Activated T-cell treated with anti-CD3 and anti-CD28 coated beads, Interleukin-2, amount 50 U/mL, for 1 hour (primary cell): Measurements from ENCODE around the gene MYO1E.
"Not testable (repeated sequence)": the region's sequence is repeated elsewhere in the genome, so short reads cannot be mapped to it uniquely, and the experiment has no call there.

ENCODE experiments used
- DNase-seq: peaks from one replicate; pipeline ENCODE4 v3.0.0-alpha.2; 2020

The MYO1E gene

GRCh38 chr15:59372352-59373211 lies at the start of gene MYO1E:
Gene MYO1E (minus strand): TSS chr15:59372871. CDS start chr15:59372500, 371 bp downstream.
- DNase-seq: peak; percentile 31

- no peak for DNase-seq
Measured at GRCh38 chr15:59420986-59421618, 48.4 kb upstream of the MYO1E start.

DNA sequence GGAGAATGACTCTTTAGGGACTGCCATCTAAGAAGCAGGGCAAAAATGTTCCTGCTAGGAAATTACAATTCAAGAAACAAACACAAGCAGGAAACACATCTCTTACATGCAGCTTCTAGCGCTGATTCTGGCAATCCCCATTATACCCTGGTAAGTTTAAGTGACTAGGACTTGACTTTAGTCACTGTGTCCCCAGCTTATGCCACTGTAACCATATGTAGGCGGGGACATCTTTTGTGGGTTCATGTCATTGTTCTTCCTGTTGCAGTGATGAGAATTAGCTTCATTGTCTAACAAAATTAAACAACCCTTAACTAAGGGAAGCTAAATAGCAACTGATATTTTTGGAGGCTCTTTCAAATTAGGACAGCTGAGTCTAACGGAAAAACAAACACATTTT lies 47.4 kb upstream of the MYO1E start:
- no peak for DNase-seq

GRCh38 chr15:59419170-59419569 lies 46.5 kb upstream of the MYO1E start:
- DNase-seq: no peak

DNA sequence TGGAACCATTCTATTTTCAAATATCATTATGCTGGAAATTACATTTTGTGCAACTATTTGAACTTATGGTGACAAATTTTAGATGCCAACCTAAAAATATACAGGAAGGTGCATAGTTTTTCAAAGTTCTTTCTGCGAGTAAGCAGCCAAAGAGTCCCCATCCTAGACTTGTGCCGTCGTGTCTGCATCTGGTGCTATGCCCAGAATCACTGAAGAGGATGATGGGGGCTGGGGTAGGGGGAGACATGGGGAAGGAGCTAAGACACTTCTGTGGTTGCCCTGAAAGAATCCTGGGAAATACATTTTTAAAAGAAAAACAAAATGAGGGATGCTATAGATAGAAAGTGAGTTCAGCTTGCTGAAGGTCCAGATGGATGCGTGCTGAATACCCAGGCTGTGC lies 44.1 kb upstream of the MYO1E start:
- no peak for DNase-seq

- DNase-seq: no peak
Measured at GRCh38 chr15:59413577-59413976, 40.9 kb upstream of the MYO1E start.

GRCh38 chr15:59410391-59410896 lies 37.8 kb upstream of the MYO1E start:
- DNase-seq: no peak

GRCh38 chr15:59407946-59408345 lies 35.3 kb upstream of the MYO1E start:
- DNase-seq: no peak

- no peak for DNase-seq
Measured at GRCh38 chr15:59406446-59406845, 33.8 kb upstream of the MYO1E start.

DNA sequence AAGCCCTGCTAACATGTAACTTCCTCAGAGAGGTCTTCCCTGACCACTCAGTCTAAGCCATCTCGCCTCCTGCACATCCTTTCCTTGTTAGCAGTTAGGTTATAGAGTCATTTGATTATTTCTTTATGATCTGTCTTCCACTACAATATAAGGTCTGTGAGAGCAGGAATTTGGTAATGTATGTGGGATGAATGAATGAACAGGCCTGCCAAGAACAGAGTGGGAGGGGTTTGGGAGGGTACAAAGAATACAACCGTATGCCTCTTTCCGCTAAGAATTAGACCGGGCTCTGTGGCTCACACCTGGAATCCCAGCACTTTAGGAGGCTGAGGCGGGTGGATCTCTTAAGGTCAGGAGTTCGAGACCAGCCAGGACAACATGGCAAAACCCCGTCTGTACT lies 32.4 kb upstream of the MYO1E start:
- DNase-seq: no peak

DNA sequence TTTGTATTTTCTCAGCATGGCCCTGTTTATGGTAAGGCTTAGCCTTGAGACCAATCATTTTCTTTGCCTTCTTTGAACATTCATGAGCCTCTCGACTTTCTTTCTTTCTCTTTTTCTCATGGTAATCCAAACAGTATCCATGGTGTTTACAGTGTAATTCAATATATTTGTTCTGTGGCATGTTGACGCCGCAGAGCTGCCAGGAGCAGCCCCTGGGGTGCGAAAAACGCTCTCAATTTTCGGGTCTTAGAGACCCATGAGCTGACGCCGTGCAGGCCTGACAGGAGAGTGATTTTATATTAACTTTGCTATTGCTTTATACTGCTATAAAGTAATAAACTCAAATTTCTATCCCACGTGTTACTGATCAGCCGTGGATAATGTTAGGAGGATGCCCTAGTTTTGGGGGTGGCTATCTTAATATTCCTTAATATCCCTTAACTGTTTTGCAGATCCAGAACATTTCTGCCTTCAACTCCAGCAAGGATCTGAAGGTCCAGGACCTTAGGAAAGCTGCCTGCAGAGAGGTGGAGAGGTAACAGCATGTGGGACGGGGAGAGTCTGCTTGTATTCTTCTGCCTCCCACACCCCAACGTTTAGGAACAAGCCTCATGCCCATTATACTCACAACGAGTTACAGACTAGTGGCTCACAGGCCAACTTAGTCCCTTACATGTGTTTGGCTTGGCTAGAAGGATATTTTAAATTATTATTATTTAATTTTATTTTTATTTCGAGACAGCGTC lies 29.3 kb upstream of the MYO1E start:
- no peak for DNase-seq

DNA sequence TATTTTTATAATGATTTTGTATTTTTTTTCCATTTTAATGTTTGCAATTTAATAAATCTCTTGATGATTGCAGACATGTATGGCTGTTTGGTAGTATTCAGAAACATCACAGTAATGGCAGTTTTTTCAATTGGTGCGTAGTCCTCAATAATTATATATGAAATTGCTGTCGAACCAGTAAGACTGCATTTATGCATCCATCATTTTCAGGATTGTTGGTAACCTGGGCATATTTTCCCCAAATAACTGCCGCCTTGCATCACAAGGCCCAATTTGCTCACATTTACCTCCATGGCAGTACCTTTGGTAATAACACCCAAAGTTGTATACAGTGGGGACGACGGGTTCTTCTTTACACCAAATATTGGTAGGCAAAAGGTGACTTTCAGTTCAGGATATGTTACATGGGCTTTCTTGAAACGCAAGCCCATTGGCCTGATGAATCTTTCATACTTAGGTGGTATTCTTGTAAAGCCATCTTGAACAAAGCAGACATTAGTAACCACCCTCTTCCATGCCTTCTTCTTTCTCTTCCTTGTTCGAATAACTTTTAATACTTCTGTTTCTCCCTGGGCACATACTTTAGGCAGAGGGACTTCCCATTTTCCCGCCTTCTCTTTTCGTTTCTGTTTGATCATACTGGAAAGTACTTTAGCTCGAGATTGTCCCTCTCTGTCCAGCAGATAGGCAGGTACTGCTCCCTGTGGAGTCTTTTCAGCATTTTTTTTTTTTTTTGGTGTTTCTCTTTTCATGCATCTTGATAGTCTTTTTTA lies 28.6 kb upstream of the MYO1E start:
- DNase-seq: not testable (repeated sequence)

DNA sequence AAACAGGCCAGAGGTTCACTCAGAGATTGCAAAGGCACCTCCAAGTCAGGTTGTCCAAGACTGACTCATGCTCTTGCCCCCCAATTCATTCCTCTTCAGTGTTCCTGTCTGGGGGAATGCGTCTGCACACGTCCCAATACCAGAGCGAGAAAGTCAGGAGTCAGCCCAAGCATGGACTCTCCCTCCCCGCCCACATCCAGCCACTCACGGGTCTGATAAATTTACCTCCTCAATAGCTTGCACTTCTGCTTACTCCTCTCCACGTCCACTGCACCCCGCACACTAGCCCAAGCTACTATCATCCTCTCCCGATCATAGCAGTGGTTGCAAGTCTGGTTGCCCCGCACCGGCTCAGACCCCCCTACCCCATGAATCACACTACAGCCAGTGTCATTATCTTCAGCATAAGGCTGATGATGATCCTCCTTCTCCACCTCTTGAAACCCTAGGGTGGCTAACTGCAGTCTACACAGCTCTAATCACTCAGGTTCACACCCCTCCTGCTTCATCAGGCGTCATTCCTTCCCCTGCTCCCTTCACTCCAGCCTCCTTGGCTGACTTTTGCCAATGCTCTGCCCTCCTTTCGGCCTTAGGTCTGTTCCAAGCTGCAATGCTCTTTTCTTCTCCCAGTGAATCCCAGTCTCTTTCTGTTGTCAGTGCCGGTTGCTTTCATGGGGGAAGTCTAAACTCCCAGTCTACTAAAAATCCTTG lies 27.6 kb upstream of the MYO1E start:
- DNase-seq: no peak

DNA sequence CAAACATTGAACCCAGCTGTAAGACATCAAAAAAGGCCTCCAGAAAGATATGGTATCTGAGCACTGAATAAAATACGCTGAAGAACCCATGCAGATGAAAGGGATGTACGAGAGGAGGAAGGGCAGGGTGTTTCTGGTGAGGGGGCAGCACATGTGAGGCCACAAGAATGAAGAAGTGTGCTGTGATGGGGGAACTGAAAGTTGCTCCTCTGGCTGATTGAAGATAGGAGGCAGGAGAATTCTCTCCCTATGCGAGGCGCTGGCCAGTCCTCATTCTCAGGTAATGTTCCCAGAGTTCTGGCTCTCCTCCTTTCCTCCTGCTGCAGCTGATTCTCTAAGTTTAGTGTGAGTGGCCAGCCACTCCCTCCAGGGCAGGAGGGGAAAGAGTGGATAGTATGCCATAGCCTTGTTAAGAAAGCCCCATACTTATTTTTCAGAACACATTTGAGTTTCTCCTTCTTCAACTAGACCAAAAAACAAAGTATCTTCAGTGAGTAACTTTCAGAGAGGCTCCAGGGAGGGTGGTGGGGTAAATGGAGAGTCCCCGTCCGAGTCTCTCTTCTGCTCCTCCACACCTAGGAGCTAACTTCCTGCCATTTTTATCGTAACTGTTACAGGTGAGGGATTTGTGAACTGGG lies 26.9 kb upstream of the MYO1E start:
- DNase-seq: no peak

DNA sequence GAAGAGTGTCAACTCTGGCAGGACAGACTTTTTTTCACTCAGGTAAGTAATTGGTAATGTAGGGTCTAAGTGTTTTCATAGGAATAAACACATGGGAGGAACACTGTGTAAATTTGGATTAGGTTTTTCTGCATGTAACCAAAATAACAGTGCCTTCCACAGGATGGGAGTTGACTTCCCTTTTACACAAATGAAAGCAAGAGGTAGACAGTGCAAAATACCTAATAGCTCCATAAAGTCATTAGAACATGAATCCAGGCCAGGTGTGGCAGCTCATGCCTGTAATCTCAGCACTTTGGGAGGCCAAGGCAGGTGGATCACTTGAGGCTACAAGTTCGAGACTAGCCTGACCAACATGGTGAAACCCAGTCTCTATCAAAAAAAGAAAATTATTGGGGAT lies 25.5 kb upstream of the MYO1E start:
- DNase-seq: no peak

DNA sequence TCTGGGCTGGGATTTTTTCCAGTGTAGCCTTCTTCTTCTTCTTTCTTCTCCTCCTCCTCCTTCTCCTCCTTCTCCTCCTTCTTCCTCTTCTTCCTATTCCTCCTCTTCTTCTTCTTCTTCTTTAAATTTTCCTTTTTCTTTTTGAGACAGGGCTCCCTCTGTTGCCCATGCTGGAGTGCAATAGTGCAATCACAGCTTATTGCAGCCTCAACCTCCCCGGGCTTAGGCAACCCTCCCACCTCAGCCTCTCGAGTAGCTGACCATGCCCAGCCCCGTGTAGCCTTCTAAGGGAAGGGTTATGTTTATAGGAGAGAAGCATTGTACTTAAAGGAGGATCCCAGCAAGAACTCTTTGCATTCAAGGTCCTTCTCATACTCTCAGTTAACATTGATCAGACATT lies 24.0 kb upstream of the MYO1E start:
- no peak for DNase-seq

DNA sequence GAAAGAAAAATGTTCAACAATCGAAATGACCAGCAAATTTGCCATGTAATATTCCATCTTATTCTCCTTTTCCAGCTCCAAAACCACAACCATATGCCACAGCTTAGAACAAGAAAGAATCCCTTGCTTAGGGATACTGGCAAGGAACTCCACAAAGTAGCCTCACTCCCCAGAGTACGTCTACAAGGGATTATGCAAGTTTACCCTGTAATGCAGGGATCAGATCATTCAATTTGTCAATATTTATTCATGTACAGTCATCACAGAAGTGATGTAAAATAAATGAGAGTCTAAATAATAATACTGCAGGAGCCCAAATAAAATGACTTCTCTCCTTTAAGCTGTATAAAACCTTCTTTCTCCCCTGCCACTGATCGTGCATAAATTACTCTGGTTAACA lies 23.5 kb upstream of the MYO1E start:
- DNase-seq: no peak

- DNase-seq: no peak
Measured at GRCh38 chr15:59394166-59394661, 21.5 kb upstream of the MYO1E start.

GRCh38 chr15:59392299-59392698 lies 19.6 kb upstream of the MYO1E start:
- no peak for DNase-seq

- no peak for DNase-seq
Measured at GRCh38 chr15:59388670-59389069, 16.0 kb upstream of the MYO1E start.

DNA sequence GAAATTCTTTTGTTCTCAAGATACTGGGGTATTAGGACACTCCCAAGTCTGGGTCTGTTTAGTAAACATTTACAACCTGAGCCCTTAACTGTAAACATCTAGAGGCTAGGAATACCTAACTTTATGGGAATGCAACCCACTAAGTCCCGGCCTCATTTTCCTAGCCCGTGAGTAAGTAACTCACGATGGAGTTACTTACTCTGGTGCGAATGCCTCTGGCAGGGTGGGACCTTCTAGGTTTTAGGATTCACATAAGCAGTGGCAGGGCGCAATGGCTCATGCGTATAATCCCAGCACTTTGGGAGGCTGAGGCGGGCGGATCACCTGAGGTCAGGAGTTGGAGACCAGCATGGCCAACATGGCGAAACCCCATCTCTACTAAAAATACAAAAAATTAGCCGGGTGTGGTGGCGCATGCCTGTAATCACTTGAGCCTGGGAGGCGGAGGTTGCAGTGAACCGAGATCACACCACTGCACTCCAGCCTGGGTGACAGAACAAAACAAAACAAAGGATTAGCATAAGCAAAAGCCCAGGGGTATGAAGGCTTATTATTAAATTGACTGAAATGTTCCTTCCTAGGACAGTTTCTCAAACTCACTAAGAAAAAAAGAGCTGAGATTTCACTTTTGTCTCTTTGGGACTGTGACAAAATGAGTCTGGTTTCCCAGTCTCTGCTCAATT lies 14.7 kb upstream of the MYO1E start:
- not testable (repeated sequence) for DNase-seq
